ENCODE data around the gene TTC22.

TTC22 gene

DNA sequence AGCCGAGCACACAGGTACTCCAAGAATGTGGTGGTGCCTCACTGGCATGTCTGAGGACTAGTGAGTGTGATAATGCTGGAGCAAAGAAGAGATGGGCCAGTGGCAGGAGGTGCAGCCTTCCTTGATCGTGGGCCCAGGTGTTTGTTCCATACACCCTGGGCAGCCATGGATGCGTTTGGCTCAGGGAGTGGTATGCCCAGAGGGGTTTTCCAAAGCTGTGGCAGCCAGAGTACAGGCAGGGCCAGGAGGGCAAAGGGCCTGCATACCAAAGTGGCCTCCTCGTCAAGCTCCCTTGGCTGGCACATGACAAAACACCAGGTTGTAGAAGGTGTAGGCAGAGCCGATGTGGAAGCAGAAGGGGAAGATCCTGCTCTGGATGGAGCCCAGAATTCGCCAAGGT is 55.8 kb downstream of the TTC22 start:
- no peak for DNase-seq

DNA sequence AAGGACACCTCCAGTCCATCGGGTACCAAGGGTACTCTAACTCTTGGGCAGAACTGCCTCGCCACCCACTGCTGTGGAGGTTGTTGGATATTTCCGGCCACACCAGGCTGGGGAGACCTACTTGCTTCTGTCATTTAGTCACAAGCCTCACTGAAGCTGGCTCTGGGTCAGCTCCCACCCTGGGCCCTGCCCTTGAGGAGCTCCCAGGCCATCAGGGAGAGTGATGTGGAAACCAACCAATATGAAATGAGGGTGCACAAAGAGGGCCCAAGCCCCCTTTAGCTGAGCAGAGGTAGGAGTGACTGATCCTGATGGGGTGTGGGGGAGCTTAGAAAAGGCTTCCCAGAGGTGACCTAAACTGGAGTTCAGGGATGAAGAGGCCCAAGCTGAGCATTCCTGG is 56.4 kb downstream of the TTC22 start:
- no peak for DNase-seq

DNA sequence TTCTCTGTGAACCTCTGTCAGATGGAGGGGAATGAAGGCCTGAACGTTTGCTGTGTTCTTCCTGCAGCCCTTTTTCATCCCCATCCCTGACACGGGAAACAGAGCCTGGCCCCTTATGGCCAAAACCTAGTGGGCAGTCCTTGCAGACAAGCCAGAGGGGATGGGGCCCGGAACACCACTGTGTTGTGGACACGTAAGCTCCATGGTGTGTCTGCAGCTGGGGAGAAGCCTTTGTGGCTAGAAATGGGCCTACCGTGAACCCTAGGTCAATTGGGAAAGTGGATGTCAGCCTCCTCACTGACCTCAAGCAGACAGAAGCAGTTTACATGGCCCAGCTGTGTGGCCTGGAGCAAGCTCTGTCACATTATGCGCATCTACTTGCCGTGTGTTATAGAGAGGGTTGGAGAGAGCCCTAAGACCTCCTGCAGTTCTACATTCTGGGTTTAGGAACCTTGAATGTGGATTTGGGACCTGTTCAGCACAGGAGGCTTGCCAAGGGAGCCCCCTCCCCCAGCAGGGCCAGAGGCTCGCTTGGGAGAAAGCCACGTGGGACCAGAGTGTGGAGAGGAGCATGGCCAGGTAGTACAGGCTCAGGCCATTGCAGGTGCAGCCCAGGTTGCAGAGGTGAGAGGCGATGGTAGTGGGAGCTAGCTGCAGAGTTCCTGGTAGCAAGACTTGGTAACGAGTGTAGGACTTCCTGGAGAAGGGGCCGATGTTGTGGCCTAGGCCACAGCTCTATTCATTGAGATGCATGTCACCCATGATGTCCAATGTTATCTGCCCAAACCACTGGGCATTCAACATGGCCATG is 57.5 kb downstream of the TTC22 start:
- no peak for DNase-seq

DNA sequence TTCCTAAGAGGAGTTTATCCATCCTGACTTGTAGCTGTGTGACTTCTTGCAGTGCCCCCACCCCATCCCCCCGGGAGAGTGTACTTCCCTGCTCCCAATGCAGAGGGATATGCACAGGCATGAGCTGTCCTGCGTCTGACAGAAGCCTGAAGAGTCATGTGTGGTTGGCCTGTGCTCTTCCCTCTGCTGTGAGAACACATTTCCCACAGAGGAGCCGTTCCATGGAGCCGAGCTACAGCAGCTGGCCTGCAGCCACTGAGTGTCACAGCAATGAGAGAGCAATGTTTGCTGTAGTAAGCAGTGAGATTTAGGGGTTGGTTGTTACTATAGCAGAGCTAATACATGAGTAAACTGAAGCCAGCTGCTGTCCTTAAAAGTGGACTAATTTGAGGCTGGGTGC is 58.8 kb downstream of the TTC22 start:
- DNase-seq, result no peak

DNA sequence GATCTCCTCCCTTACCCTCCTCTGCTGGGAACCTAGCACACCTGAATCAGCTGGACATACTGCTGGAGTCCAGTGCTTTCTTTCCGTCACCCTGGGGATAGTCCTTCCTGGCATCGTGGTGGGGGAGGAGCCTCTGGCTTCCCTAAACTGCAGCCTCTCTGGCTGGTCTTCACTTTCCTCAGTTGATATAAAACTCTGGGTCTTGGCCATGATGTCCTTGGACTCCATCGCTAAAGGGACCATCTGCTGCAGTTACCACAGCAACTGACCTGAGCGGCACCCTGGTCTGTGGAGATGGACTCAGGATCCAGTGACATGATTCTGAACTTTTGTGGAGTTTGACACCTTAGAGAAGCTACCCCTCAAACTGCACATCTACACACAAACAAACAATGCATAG is 59.6 kb downstream of the TTC22 start:
- DNase-seq, result no peak

DNA sequence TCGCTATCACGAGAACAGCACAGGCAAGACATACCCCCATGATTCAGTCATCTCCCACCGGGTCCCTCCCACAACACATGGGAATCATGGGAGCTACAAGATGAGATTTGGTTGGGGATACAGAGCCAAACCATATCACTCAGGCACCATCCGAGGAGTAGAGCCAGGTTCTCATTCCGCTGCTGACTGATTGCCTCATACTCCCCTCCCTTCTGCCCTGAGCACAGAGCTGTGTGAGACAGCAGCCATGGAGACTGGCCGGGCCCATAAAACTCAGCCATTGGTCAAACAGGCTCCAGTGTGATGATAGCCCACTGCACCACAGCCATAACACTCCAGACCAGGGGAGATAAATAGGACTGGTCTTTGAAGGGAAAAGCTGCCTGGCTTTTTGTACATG is 62.9 kb downstream of the TTC22 start:
- no peak for DNase-seq

DNA sequence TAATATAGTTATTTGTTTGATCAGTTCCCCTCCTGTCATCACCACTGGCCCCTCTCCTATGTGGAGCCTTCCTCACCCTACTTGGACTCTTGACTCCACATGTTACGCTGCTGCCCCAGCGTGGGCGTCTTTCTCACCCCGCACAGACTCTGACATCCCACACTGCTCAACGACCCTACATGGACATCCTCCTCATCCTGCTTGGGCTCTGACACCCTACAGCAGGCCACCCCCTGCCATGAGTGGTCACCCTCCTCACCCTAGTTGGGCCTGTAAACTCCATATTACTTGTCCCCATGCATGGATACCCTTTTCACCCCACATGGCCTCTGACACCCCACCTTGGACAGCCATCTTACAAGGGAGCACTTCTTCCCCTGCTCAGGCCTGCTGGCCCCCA is 64.4 kb downstream of the TTC22 start:
- DNase-seq, result no peak
